Stimulated activated CD8-positive, alpha-beta memory T cell treated with anti-CD3 and anti-CD28 coated beads, Interleukin-15, amount 100 ng/mL, for 1 hour (primary cell): ENCODE results near the gene HS3ST4.

ENCODE experiments used
- DNase-seq: peaks from one replicate; pipeline ENCODE4 v3.0.0-alpha.2; 2020; ENCODE audit warnings: low read depth

The HS3ST4 gene

GRCh38 chr16:25691519-25692091 is at the start of gene HS3ST4:
Gene HS3ST4 (plus strand): TSS chr16:25691959.
- DNase-seq, result no peak

- DNase-seq, result no peak
Observed at GRCh38 chr16:25643633-25644032, 48.1 kb upstream of the HS3ST4 start.

GRCh38 chr16:25656639-25657038 is 35.1 kb upstream of the HS3ST4 start:
- DNase-seq, result no peak

GRCh38 chr16:25676820-25677219 is 14.9 kb upstream of the HS3ST4 start:
- no peak for DNase-seq

GRCh38 chr16:25679511-25679910 is 12.2 kb upstream of the HS3ST4 start:
- DNase-seq, result no peak

GRCh38 chr16:25689137-25689836 is 2.5 kb upstream of the HS3ST4 start:
- DNase-seq, result no peak

- DNase-seq, result no peak
Observed at GRCh38 chr16:25690552-25691143, 1.1 kb upstream of the HS3ST4 start.

- DNase-seq, result no peak
Observed at GRCh38 chr16:25692351-25692741, 587 bp downstream of the HS3ST4 start.

GRCh38 chr16:25692742-25693508 is 1.2 kb downstream of the HS3ST4 start:
- no peak for DNase-seq

GRCh38 chr16:25693631-25694030 is 1.9 kb downstream of the HS3ST4 start:
- DNase-seq, result no peak

GRCh38 chr16:25699069-25699468 is 7.3 kb downstream of the HS3ST4 start:
- DNase-seq, result no peak

GRCh38 chr16:25700547-25700946 is 8.8 kb downstream of the HS3ST4 start:
- no peak for DNase-seq

- no peak for DNase-seq
Observed at GRCh38 chr16:25707553-25707952, 15.8 kb downstream of the HS3ST4 start.

GRCh38 chr16:25707982-25708583 is 16.3 kb downstream of the HS3ST4 start:
- DNase-seq, result no peak

GRCh38 chr16:25709213-25709612 is 17.5 kb downstream of the HS3ST4 start:
- no peak for DNase-seq

- no peak for DNase-seq
Observed at GRCh38 chr16:25713785-25714570, 22.2 kb downstream of the HS3ST4 start.

- DNase-seq, result no peak
Observed at GRCh38 chr16:25716186-25716585, 24.4 kb downstream of the HS3ST4 start.

GRCh38 chr16:25721439-25721838 is 29.7 kb downstream of the HS3ST4 start:
- DNase-seq, result no peak

GRCh38 chr16:25726430-25727098 is 34.8 kb downstream of the HS3ST4 start:
- no peak for DNase-seq

- no peak for DNase-seq
Observed at GRCh38 chr16:25729188-25729915, 37.6 kb downstream of the HS3ST4 start.
